ENCODE measurements around the gene DYNLT3.

Gene DYNLT3, protein sequence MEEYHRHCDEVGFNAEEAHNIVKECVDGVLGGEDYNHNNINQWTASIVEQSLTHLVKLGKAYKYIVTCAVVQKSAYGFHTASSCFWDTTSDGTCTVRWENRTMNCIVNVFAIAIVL

DNA sequence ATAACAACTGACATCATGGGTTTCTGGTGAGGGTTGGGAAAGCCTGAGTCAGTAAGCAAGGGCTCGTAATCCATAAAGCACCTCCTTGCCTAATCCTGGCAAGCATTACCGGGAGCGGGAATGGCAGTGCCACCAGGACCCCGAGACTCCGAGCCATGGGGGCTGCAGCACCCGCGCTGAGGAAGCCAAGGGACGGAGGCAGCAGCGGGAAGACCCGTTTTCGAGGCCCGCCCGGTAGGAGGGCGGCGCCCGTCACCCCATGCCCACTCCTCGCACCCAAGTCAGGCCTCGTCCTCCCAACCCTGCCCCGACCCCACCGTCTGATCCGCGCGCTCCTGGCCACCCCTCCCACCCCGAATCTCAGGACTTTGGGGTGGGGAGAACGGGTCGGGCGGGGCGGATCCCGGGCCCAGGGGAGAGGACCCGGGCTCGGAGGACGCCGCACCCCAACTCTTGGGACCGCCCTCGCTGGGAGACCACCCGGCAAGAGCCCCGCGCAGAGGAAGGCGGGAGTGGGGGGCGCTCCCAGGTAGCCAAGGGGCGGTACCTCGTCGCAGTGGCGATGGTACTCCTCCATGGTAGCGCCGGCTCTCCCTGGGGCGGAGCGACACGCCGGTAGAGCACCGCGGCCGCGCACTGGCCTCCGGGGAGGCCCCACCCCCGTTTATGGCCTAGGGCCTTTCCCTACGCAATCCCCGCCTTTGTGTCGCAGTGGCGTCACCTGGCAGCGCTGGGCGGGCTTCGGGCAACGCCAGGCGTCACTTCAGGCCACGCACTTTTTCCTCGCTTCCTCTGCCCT is at the start of gene DYNLT3:
DYNLT3 (minus strand) TSS at position 638 of the 799 bp plus-strand sequence; CDS start at position 577, 61 bp downstream.
- DNase-seq (ENCODE audit: low read depth in 2 of 2): peak; percentile 61 to 72

DNA sequence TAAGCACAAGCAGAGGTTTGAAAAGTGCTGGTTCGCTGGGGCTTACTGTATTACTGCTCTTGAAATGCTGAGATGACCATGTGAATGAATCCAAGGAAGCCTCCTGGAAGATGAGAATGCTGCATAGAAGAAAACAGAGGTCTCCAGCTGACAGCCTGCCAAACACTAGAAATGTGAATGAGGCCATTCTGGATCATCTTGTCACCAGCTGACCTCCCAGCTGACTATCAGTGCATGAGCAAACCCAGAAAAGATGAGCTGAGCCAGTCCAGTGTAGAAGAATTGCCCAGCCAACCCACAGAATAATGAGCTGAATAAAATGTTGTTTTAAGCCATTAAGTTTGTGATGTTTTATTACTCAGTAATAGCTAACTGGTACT is 49.1 kb upstream of the DYNLT3 start:
- DNase-seq (ENCODE audit: low read depth in 2 of 2): no peak

DNA sequence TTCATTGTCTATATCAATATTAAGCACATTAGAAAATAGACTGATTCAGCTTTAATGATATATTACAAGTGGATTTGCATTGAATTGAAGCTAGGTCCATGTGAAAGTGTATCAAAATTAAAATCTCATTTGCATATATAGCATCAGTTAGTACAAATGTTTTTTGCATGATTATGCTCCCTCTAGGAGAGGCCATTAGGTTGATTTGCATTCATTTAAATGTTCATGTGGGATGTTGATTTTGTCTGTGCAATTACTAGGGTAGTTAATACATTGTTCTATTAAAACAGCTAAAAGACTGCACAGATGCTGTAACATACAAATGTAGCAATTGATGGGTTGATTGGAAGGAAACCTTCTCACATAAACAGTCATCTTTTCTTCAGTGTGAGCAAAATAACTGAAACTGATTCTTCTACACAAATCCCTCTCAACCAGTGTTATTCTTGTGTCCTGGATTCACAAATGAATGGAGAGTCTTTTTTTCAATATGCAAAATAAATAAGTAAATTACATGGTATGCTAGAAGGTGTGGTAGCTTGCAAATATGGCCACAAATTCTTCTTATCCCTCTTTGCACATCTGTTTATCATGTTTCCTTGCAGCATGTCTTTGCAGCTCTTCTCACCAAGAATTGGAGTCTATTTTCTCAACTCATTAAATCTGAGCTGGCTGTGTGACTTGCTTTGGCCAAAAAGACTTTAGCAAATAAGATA is 48.6 kb upstream of the DYNLT3 start:
- no peak for DNase-seq (ENCODE audit: low read depth in 2 of 2)

DNA sequence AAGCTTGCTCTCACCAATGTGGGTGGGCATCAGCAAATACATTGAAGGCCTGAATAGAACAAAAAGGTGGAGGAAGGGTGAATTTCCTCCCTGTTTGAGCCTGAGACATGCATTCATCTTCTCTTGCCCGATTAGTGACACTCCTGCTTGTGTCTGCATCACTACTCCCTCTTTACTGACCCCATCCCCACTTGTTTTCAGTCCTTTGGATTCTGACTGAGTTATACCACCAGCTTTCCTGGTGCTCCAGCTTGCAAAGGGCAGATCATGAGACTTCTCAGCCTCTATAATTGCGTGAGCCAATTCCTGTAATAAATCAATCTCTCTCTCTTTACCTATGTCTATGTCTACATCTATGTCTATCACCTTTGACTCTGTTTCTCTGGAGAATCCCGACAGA is 47.4 kb upstream of the DYNLT3 start:
- no peak for DNase-seq (ENCODE audit: low read depth in 2 of 2)

DNA sequence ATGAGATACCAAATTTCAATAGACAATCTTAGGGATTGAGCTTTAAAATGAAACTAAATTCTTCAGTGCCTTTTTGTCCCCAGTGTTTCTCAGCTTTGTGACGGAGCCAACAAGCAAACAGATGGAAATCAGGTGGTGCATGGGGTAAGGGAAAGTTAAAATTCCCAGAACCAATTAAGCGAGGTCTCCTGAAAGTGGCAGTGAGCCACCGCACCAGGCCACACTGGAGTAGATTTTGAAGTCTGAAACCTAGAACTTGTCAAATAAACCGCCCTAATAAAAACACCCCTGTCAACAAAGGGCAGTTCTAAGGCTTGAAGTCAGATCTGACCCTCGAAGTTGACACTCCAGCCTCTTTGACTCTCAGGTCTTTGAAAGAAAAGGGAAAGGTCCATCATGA is 40.6 kb upstream of the DYNLT3 start:
- DNase-seq (ENCODE audit: low read depth in 2 of 2): no peak

DNA sequence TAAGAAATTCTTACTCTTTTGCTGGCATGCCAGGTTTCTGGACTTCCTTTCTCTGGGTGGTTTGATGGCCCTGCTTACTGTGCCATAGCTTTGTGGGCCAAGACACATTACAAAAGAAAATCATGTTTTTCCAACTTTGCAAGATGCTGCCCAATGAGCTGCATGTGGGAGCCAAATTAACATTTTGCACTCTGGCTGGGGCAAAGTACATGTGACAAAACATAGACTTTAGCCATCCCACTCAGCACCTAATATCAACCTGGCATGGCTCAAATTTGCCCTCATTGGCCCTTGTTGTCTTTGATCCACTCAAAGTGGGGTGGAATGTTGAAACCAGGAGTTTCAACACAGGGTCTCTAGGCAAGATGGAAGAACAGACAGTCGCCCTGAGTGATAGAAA is 40.0 kb upstream of the DYNLT3 start:
- DNase-seq (ENCODE audit: low read depth in 2 of 2): no peak

DNA sequence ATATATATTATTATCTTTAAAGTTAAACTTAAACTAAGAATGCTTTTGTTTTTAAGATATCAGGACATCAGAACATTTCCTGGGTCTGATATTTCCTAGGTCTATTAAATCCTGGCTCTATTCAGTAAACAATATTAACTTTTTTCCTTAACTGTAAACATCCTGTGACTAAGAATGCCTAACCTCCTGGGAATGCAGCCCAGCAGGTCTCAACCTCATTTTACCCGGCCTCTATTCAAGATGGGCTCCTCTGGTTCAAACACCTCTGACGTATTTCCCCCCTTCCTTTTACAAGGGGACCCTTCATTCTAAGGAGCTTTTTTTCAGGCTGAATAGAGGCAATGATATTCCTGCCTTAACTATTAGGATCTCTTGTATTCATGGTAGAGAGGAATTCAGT is 35.8 kb upstream of the DYNLT3 start:
- no peak for DNase-seq (ENCODE audit: low read depth in 2 of 2)

DNA sequence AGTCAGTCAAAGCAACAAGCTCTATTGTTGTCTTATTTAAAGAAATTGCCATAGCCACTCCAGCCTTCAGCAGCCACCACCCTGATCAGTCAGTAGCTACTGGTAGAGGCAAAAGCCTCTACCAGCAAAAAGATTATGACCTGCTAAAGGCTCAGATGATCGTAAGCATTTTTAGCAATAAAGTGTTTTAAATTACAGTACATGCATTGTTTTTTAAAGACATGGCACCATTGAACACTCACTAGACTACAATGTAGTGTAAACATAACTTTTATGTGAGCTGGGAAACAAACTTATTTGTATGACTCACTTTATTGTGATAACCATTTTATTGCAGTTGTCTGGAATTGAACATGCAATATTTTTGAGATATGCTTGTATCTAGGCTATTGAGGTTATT is 32.3 kb upstream of the DYNLT3 start:
- no peak for DNase-seq (ENCODE audit: low read depth in 2 of 2)

DNA sequence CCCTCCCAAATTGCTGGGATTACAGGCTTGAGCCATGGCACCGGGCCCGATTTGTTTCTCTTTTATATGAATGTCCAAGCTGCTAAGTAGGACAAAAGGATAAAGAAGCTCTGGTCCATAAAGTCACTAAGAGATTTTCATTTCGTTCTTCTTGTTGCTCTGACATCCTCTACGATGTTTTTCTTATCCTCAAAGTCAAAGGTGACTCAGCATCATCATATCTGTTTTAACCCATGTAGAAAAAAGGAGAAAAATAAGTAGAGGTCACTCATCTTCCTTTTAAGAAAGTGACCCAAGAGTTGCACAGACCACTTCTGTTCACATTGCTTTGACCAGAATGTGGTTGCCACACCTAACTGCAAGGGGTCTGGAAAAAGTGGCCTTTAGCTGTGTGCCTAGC is 29.3 kb upstream of the DYNLT3 start:
- no peak for DNase-seq (ENCODE audit: low read depth in 2 of 2)

DNA sequence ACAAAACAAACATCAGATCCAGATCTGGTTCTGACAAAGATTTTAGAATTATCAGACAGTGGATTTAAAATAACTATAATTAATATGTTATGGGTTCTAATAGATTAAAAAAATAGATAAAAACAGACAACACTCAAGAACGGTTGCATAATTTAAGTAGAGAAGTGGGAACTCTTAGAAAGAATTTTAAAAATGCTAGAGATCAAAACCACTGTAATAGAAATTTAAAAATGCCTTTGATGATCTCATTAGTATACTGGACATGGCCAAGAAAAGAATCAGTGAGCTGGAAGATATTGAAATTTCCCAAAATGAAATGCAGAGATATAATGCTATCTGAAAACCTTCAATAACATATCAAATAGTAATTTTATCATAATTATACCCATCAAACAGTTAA is 28.3 kb upstream of the DYNLT3 start:
- DNase-seq (ENCODE audit: low read depth in 2 of 2): no peak

DNA sequence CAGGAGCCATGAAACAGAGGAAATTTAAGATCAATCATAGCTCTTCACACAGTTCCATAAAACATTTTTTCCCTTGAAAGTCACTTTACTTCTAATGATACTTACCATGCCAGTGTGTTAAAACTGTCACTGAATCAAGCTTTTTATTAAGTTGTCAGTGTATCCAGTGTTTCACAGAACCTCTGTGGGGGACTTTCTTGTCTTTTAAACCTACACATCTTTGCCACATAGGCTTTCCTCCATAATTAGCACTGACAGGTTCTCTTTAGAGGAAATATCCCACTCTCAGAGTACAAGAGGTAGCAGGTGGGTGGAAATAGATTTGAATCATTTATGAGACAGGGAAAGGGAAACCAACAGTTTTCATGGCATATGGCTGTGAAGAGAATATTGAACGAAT is 25.8 kb upstream of the DYNLT3 start:
- no peak for DNase-seq (ENCODE audit: low read depth in 2 of 2)

DNA sequence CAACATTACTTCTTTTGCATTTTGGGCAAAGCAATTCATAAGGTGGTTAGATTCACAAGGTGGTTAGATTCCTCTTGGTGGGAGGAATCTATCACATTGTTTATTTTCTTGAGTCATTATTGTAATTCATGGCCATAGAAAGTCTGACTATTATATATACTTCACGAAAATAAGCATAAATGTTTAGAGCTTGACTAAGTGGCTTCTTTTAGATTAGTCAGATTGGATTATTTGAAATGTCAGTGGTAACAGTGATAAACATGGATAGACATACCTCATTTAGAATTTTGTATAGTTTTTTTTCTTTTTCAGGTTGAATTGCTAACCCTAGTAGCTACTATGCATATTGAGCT is 24.9 kb upstream of the DYNLT3 start:
- DNase-seq (ENCODE audit: low read depth in 2 of 2): no peak

DNA sequence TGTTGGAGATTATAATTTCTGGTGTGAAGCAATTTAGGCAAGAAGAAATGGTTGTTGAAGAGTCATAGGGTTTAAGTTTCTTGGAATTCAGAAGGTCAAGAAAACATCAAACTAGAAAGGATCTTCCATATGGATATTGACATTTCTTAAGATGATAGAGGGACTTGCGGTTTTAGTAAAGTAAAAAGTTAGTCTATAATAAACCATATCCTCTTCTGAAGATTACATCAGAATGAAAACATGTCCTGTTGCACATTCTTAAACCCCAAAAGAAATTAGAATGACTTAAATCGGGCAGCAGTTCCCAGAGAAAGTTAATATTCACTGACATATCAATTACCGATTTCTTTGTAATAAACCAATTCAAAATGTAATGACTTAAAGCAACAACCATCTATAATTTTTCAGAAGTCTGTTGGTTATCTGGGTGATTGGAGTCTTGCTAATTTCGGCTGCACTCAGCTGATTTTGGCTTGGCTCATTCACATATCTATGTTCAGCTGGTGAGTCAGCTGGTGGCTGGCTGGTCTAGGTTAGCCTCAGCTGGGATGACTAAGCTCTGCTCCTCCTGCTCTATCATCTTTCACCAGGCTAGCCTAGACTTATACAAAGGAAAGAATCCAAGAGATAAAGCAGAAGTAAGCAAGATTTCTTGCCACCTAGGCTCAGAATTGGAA is 24.4 kb upstream of the DYNLT3 start:
- DNase-seq (ENCODE audit: low read depth in 2 of 2): peak in 1 of 2 donors; percentile 16

DNA sequence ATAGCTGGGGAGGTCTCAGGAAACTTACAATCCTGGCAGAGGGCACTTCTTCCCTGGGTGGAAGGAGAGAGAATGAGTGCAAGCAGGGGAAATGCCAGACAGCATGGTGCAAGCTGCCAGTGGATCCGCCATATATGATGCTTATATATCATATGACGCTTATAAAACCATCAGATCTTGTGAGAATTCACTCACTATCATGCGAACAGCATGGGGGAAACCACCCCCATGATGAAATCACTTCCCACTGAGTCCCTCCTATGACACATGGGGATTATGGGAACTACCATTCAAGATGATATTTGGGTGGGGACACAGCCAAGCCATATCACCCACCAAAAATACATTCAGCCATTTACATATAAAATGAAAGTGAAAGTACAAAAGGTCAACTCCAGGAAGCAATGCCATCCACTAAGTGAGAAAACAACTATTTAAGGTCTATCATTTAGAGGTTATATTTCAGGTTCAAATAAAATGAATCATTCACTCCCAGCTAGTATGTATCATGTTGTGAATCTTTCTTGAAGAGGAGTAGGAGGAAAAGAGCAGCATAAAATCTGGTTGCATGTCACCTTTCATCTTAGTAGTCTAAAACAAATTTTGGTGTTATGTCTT is 20.3 kb upstream of the DYNLT3 start:
- no peak for DNase-seq (ENCODE audit: low read depth in 2 of 2)

DNA sequence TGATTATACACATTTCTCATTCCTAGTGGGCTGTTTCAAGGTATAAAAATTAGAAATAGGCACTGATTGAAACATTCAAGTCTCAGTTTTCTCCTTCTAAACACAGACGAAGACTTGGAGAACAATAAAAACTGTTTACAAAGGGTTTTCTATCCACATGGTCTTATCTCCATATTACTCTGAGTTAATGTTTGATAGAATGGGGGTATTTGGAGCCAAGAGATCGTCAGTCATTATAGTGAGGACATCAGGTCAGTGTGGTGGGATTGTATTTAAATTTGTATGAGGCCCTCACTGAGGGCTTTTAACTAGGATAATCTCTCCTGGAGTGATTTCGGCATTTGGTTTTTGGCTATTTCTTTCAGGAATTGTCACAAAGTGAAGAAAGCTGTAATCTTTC is 16.4 kb upstream of the DYNLT3 start:
- no peak for DNase-seq (ENCODE audit: low read depth in 2 of 2)

DNA sequence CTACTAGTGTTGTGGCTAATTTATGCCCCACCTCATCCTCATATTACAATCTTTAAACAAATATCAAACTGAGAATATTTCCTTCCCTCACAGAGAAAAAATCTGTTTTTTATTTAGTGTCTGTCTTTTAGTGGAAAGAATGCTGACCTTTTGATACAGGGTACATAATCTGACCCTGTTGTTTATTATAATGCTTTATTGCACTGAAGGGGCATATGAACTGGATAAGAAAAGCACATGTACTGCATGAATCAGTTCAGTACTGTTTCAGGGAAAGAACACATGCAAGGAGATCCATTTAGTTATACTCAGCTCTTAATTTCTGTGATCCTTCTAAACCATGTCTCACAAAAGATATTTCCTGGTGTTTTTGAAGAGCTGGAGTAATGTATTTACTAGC is 15.5 kb upstream of the DYNLT3 start:
- no peak for DNase-seq (ENCODE audit: low read depth in 2 of 2)

DNA sequence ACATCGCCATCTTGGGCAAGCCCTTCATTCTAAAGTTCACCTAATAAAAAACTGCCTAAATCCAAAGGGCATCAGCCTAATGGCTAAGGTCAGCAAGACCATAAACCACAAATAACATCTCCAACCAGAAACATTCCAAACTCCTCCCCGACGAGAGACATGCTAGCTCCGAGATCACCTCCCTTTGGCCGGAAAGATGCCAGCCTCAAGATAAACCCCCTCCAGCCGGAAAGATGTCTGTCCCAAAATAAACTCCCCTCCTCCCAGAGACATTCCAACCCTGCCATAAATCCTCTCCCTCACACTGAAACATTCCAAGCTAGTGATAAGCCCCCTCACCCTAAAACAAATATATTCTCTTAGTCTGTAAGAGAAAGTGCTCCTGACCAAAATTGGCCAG is 13.3 kb upstream of the DYNLT3 start:
- DNase-seq (ENCODE audit: low read depth in 2 of 2): no peak

DNA sequence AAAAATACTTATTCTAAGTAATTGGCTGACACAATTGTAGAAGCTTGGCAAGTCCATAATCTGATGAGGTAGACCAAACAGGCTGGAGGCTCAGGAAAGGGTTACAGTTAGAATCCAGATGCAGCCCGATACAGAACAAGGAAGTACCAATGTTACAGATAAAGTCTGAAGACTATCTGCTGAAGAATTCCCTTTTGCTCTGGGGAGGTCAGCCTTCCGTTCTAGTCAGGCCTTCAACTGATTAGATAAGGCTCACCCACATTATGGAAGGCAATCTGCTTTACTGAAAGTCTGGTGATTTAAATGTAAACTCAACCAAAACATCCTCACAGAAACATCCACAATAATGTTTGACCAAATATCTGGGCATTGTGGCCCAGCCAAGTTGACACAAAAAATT is 7.4 kb upstream of the DYNLT3 start:
- DNase-seq (ENCODE audit: low read depth in 2 of 2): no peak

DNA sequence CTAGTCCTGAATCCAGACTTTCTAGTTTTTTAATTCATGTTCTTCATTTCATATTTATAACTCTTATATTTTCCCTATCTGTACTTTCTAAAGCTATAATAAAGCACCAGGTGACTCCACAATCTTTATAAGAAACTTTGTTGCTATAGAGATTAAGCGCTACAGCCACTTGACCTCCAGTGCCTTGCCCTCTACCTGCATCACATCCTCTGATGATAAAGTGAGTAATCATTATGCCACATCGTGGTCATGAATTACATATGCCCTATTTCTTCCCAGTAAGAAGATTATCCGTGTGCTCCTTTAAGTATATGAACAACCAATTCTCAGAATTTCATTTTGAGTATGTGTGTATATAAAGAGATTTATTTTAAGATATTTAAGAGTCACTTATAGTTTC is 6.8 kb upstream of the DYNLT3 start:
- DNase-seq (ENCODE audit: low read depth in 2 of 2): no peak

DNA sequence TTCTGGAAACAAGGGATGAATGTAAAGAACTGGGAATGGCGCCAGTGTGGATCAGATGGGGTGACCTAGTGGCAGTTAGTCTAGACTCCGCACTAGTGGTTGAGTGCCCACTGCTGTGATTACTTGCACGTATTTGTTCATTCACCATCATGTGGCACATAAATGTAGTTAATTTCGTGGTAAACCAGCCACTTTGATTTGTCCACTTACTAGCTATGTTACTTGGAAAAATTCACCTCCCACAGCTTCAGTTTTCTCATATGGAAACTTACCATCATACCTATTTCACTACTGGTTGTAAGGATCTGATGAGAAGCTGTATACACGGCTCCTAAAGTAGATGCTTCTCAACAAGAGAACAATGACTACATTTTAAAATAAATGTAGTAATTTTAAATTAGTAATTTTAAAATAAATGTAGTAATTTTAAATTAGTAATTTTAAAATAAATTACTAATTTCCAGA is 394 bp upstream of the DYNLT3 start:
- no peak for DNase-seq (ENCODE audit: low read depth in 2 of 2)

DNA sequence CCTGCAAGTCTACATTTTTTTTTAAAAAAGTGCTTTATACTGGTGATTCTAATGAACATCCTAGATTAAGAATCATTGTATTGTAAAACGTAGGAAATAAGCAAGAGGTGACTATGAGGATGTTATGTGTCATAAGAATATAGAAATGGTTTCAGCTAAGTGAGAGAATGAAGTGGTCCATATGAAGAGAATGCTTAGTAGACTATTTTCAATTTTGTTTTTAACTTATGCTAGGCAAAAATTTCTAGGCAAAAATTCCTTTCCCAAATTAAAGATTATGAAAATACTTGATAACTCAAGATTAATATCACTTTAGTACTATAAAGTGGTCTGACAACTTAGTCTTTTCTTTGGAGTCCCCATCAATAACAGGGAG is 825 bp downstream of the DYNLT3 start:
- no peak for DNase-seq (ENCODE audit: low read depth in 2 of 2)

DNA sequence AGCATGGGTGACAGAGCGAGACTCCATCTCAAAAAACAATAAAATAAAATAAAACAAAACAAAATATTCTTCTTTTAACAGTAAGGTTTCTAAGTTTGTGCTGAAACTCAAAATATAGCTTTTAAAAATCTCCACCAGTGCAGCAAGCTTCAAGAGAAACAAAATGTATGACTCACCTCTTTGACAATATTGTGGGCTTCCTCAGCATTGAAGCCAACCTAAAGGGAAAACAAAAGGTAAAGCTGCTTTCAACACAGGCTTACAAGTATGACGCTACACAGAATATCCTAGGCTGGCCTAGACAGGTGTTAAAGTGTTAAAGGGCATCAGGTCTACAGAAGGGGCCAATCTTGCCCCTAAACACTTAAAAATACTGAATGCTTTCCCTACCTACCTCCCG is 1.2 kb downstream of the DYNLT3 start:
- no peak for DNase-seq (ENCODE audit: low read depth in 2 of 2)
